ENCODE results near the gene MYO15A. TPM values are rescaled to one million over a fixed set of nuclear protein-coding genes. Genes with fewer than 3 reads are reported as not detected.

Gene MYO15A
- polyA plus RNA-seq, 1 donor (not counting 4 experiments of a cell fraction or from before 2014, with no cell fraction given): 0.20 TPM

- H3K79me2 ChIP-seq (ENCODE audit: control insufficient read depth, insufficient read depth, low read length): no peaks in the 10 kb centered on the region
- no peaks in the 10 kb centered on the region for H3K4me1 ChIP-seq (ENCODE audit: control insufficient read depth, extremely low read depth, insufficient read depth, low read length)
- H3K9me3 ChIP-seq (ENCODE audit: control insufficient read depth, low read depth, low read length): no peaks in the 10 kb centered on the region
- no peak for DNase-seq (ENCODE audit: low read depth, low spot score)
- dilution Hi-C loops (cut with MboI; ENCODE audit: extremely low pct_ligation_motif_present, low sequenced_read_pairs): no loop called here
- TF ChIP-seq CTCF (optimal IDR thresholded peaks at IDR 0.05 in 1 of 3, IDR thresholded peaks at IDR 0.05 in 1 of 3, conservative IDR thresholded peaks at IDR 0.05 in 1 of 3; ENCODE audit: extremely low read depth in 1 of 3, insufficient read depth in 2 of 3, low read length in 3 of 3): no peak
- no peak for TF ChIP-seq EZH2 (IDR thresholded peaks at IDR 0.05; ENCODE audit: low read length)
- H3K4me2 ChIP-seq (ENCODE audit: control insufficient read depth, extremely low read depth, insufficient read depth, low read depth, low read length): no peak overlapping the region
- H3K9ac ChIP-seq (ENCODE audit: control insufficient read depth, extremely low read depth, insufficient read depth, low read length): no peak overlapping the region
- no peaks in the 10 kb centered on the region for H3K9me1 ChIP-seq (ENCODE audit: control insufficient read depth, extremely low read depth, insufficient read depth, low read length)
- peaks cover 10% of the 10 kb centered on the region for H3K27me3 ChIP-seq (ENCODE audit: control insufficient read depth, extremely low read depth, insufficient read depth, low read length)
- no peak overlapping the region for H2AFZ ChIP-seq (ENCODE audit: control insufficient read depth, low read length)
- H4K20me1 ChIP-seq (ENCODE audit: control insufficient read depth, extremely low read depth, insufficient read depth, low read length): no peaks in the 10 kb centered on the region
- H3K27ac ChIP-seq (ENCODE audit: control insufficient read depth, insufficient read depth, low read length): no peak overlapping the region
- no peak for FAIRE-seq
- H3K4me3 ChIP-seq (ENCODE audit: control insufficient read depth in 2 of 3, extremely low read depth in 1 of 3, insufficient read depth in 2 of 3, low read depth in 1 of 3, low read length in 3 of 3): no peak overlapping the region
- H3K36me3 ChIP-seq (ENCODE audit: control insufficient read depth in 2 of 2, extremely low read depth in 1 of 2, insufficient read depth in 2 of 2, low read length in 2 of 2): no peaks in the 10 kb centered on the region
Observed at GRCh38 chr17:18139092-18139491, 30.5 kb downstream of the MYO15A start.

- dilution Hi-C loops (cut with MboI; ENCODE audit: extremely low pct_ligation_motif_present, low sequenced_read_pairs): no loop called here
- H3K27ac ChIP-seq (ENCODE audit: control insufficient read depth, insufficient read depth, low read length): no peak overlapping the region
- no peaks in the 10 kb centered on the region for H3K9me1 ChIP-seq (ENCODE audit: control insufficient read depth, extremely low read depth, insufficient read depth, low read length)
- H3K9me3 ChIP-seq (ENCODE audit: control insufficient read depth, low read depth, low read length): no peaks in the 10 kb centered on the region
- no peaks in the 10 kb centered on the region for H3K79me2 ChIP-seq (ENCODE audit: control insufficient read depth, insufficient read depth, low read length)
- FAIRE-seq (no peak), DNase-seq (ENCODE audit: low read depth, low spot score) (no peak)
- H3K4me3 ChIP-seq (ENCODE audit: control insufficient read depth in 2 of 3, extremely low read depth in 1 of 3, insufficient read depth in 2 of 3, low read depth in 1 of 3, low read length in 3 of 3): no peak overlapping the region
- peaks cover 11% of the 10 kb centered on the region for H3K27me3 ChIP-seq (ENCODE audit: control insufficient read depth, extremely low read depth, insufficient read depth, low read length)
- no peaks in the 10 kb centered on the region for H4K20me1 ChIP-seq (ENCODE audit: control insufficient read depth, extremely low read depth, insufficient read depth, low read length)
- H3K4me1 ChIP-seq (ENCODE audit: control insufficient read depth, extremely low read depth, insufficient read depth, low read length): no peaks in the 10 kb centered on the region
- H2AFZ ChIP-seq (ENCODE audit: control insufficient read depth, low read length): no peak overlapping the region
- H3K36me3 ChIP-seq (ENCODE audit: control insufficient read depth in 2 of 2, extremely low read depth in 1 of 2, insufficient read depth in 2 of 2, low read length in 2 of 2): no peaks in the 10 kb centered on the region
- H3K9ac ChIP-seq (ENCODE audit: control insufficient read depth, extremely low read depth, insufficient read depth, low read length): no peak overlapping the region
- no peak for TF ChIP-seq CTCF (optimal IDR thresholded peaks at IDR 0.05 in 1 of 3, IDR thresholded peaks at IDR 0.05 in 1 of 3, conservative IDR thresholded peaks at IDR 0.05 in 1 of 3; ENCODE audit: extremely low read depth in 1 of 3, insufficient read depth in 2 of 3, low read length in 3 of 3)
- TF ChIP-seq EZH2 (IDR thresholded peaks at IDR 0.05; ENCODE audit: low read length): no peak
- H3K4me2 ChIP-seq (ENCODE audit: control insufficient read depth, extremely low read depth, insufficient read depth, low read depth, low read length): no peak overlapping the region
Observed at GRCh38 chr17:18139498-18139897, 30.9 kb downstream of the MYO15A start.

Measured in keratinocyte (primary cell).